NCI-H345 treated with DMSO at 0.1 percent for 48 hours (cell line): ENCODE data around the gene MEGF6.
"Not testable (repeated sequence)": the region's sequence is repeated elsewhere in the genome, so short reads cannot be mapped to it uniquely, and the experiment has no call there.

Experiments
- DNase-seq: peaks from one replicate; lab custom pipeline; 2025; ENCODE audit not compliant: unreplicated experiment; lab: John Stamatoyannopoulos, UW

The MEGF6 gene

DNA sequence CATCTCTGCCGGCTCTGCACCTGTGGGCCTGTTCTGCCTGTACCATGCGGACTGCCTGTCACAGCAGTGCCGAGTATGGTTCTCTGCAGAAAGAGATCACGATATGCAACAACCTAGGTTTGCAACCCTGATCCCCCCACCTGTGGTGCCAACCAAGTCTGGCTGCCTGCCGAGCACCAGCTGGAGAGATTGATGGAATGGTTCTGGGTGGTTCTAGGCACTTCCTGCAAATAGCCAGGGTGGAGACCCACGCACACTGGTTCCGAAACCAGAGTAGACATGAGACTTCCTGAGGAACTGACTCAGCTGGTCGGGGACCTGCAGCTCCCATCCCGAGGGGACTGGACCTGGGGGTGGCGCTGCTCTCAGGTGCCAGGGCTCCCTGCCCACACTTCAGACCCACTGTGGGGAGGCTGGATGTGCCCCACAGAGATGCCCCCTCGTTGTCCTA lies 18.9 kb upstream of the MEGF6 start:
- DNase-seq = no peak

DNA sequence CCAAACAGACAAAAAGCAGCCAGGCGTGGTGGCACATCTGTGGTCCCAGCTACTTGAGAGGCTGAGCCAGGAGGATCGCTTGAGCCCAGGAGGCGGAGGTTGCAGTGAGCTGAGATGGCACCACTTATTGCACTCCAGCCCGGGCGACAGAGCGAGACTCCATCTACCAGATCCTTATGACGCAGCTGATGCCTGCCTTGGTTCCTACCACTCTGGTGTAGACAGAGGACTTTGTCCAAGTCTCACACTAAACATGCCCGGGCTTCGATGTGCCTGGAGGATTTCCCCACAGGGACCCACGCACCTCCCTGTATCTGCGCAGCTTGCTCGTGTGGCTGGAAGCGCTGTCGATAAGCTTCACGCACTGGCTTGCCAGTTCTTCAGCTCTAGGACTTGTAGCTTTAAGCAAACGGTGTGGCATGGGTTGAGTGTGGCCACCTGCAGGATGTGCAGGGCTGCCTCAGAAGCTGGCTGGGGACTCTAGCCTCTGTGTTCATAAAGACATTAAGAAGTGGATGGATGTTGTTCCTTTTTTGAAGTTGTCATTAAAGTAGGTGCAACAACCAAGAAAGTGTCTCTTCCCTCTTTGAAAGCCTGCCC lies 18.4 kb upstream of the MEGF6 start:
- DNase-seq = no peak

DNA sequence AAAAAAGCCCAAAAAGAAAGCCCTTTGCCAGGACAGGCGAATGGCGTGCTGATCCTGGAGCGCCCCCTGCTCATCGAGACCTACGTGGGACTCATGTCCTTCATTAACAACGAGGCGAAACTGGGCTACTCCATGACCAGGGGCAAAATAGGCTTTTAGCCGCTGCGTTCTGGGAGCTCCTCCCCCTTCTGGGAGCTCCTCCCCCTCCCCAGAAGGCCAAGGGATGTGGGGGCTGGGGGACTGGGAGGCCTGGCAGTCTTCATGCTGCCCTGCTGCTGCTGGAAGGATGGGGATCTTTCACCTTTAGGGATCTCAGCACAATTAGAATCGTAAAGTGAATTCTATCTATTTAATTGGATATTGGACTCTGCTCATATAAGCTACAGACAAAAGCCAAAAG lies 17.1 kb upstream of the MEGF6 start:
- no peak for DNase-seq

DNA sequence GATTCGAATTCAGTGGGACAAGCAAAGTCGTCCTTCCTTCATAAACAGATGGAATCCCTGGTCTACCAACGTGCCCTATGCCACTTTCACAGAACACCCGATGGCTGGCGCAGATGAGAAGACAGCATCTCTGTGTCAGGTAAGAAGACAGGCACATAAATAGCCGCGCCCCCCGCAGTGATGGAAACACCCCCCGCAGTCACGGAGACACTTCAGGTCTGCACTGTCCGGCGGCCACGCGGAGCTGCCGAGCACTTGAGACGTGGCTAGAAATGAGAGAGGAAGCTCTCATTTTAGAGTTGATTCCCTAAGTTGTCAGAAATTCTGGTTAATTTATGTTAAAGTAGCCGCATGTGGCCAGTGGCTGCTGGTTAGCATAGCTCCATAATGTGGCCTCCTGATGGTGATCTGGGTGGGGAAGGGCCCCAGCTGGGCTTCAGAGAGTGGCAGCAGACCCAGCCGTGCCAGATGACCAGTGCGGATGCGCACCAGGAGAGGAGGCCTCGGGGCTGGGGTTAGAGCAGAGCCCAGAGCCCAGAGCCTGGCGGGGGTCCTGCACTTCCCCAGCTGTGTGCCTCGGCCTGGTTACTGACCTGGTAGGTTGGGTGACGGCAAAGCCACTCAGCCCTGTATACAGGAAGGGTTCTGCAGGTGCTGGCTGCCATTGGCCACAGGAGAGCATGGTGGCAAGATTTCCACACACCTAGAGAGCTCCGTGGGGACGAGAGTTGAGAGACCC lies 16.4 kb upstream of the MEGF6 start:
- DNase-seq = no peak

- no peak for DNase-seq
Observed at GRCh38 chr1:3626025-3626424, 14.7 kb upstream of the MEGF6 start.

GRCh38 chr1:3625151-3625907 lies 14.0 kb upstream of the MEGF6 start:
- no peak for DNase-seq

- DNase-seq = peak; percentile 91
Observed at GRCh38 chr1:3624200-3625136, 13.2 kb upstream of the MEGF6 start, which contains the start of gene TPRG1L. Gene TPRG1L (plus strand): TSS chr1:3625015. CDS start chr1:3625073, 58 bp downstream.

DNA sequence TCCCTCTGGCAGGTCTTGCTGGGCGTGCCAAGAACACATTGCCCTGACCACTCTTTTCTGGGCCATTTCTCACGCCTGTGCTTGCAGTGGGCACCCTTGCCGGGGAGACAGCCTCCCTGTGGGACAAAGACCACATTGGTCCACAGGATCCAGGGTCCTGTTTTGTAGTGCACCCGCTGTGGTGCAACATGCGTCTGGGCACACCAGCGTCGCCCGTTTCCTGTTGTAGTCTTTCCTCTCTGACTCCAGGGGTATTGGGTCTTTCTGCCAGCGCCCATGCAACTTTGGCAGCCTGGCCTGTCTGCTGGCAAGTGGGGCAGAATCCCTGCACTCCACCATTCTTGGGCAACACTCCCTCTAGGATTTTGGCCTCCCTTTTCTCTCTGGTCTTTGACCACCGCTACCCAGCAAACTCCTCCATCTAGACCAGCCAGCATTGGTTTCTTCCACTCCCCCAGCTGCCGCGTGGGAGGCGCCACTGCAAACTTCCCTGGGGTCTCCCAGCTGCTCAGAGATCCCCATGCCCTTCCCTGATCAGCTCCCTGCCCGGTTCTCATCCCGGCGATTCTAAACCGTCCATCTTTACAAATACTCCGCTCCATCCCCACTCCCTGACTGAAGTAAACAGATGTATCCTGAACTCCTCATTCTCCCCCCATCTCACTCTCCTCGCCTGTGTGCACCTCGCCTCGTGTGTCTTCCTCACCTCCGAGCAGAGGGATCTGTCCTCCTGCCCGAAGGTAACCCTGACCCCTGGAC lies 12.3 kb upstream of the MEGF6 start:
- DNase-seq = no peak

DNA sequence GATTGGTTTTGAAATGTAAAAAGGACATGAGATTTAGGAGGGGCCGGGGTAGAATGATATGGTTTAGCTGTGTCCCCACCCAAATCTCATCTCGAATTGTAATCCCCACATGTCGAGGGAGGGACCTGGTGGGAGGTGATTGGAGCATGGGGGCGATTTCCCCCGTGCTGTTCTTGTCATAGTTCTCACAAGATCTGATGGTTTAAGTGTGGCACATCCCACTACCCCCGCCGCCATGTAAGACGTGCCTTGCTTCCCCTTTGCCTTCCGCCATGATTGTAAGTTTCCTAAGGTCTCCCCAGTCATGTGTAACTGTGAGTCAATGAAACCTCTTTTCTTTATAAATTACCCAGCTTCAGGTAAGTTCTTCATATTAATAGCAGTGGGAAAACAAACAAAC lies 10.8 kb upstream of the MEGF6 start:
- not testable (repeated sequence) for DNase-seq

DNA sequence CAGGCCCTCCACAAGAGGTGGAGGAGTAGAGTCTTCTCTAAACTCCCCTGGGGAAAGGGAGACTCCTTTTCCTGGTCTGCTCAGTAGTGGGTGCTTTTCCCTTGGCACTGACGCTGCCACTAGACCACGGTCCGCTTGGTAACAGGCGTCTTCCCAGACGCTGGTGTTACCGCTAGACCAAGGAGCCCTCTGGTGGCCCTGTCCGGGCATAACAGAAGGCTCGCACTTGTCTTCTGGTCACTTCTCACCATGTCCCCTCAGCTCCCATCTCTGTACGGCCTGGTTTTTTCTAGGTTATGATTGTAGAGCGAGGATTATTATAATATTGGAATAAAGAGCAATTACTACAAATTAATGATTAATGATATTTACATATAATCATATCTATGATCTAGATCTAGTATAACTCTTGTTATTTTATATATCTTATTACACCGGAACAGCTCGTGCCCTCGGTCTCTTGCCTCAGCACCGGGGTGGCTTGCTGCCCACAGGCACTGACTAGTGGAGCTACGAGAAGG lies 9.9 kb upstream of the MEGF6 start:
- DNase-seq = not testable (repeated sequence)

GRCh38 chr1:3620708-3621107 lies 9.4 kb upstream of the MEGF6 start:
- DNase-seq = no peak

GRCh38 chr1:3618881-3619671 lies 7.8 kb upstream of the MEGF6 start:
- DNase-seq = peak; percentile 46

DNA sequence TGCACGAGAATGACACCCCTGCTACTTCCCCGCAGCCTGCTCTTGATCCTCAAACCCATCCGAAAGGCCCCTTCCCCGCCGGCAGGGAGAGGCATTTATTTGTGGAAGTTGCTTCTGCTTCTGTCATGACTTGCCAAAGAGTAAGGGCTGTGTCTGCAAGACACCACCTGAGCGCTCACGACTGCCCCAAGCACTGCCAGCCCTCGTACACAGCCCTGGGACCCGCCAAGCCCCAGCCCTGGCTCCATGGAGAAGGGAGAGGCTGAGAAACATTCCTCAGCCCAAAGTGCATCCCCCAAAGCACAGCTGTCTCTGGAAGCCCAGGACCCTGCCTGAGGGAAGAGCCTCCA lies 7.2 kb upstream of the MEGF6 start:
- no peak for DNase-seq

- DNase-seq = no peak
Observed at GRCh38 chr1:3617806-3618345, 6.6 kb upstream of the MEGF6 start.

GRCh38 chr1:3616861-3617260 lies 5.6 kb upstream of the MEGF6 start:
- DNase-seq = no peak

GRCh38 chr1:3614755-3615742 lies 3.7 kb upstream of the MEGF6 start:
- DNase-seq = no peak

DNA sequence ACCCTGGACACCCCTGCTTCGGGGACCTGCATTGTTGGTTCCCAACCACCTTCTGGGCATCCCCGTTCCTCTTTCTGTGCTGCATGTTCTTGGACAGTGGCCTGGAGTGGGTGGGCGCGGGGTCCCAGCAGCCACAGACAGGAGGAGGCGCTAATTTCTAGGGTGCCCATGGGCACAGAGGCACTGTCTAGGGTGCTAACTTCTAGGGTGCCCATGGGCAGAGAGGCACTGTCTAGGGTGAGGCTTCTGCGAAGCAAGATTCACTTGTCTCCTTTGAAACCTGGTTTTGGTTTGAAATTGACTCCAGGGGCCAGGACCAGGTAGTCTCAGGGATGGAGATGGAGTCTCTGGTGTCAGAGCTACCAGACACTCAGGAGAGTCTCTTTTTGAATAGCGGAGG lies 815 bp upstream of the MEGF6 start:
- DNase-seq = no peak
